NCI-H748 (cell line): ENCODE results near the gene INKA1.
A peak's percentile ranks its signal among the peaks of the same experiment; 100 is the strongest.
"Not testable (repeated sequence)": the region's sequence is repeated elsewhere in the genome, so short reads cannot be mapped to it uniquely, and the experiment has no call there.

ENCODE experiments used
- DNase-seq: peaks from one replicate; lab custom pipeline; 2025; ENCODE audit not compliant: unreplicated experiment; lab: John Stamatoyannopoulos, UW

Gene INKA1

DNA sequence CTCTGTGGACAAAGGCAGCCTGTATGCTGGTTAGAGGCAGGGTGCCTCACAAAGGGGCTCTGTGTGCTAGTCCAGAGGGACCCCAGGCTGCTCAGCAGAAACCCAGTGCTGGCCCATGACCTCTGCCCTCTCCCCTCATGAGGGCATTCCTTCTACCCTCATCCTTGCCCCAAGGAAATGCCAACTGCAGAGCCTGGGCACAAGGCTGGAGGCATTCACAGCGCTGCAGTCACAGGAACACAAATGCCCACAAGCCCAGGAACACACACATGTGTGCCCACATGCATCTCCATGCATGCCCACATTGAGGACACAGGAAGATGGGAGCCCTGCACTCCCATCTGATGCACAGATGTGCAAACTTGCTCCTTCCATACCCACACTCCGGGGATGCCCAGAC is 3.8 kb downstream of the INKA1 start:
- DNase-seq, result no peak

DNA sequence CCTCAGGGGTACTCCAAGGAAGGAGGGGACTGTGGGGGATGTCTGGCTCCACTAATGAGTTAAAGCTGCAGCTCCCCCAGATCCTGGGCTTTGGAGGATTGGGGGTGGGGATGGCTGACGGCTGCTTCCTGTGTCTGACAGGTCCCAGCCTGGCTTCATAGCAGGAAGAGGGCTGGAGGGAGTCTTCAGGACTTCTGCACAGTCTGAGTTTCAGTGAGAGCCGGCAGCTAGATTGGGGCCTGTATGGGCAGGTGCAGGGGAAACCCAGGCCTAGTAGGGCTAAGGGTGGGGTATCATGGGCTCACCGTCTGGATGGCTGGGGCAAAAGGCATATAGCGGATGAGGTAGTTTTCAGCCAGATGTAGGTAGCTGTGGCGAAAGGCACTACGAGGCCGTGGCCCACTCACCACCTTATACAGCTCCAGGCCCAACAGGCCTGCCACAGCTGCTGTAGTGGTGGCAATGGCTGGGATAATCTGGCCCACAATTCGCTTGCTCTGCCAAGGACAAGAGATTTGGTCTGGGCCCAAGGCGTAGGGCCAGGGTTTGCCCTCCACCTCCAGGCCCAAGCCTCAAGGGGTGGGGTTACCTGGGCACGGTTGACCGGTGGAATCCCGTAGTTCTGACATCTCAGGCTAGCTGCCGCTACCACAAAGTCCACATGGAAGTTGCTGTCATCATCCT is 4.5 kb downstream of the INKA1 start:
- no peak for DNase-seq

DNA sequence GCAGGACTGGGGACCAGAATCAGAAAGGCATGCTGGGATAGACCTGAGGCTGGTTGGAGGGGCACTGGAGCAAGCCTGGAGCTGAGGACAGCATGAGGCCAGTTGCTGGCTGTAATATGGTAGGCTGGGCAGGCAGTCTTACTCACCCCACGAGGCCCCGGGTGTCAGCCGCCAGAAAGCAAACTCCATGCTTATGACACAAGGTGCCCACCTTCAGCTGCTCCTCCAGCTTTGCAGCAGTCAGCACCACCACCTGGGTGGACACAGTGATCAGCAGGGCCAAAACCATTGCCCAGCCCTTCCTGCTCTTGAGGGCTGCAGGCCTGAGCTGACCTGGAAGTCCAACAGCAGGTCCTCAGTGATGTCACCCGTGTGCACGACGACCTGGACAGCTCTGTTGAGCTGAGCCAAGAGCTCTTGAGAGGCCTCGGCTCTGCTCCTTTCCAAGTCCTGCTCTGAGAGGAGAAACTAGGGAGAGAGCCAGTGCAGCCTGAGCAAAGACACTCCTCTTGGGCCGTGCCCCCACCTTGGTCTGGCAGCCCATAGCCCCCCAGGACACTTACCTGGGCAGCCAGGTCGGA is 9.9 kb downstream of the INKA1 start:
- no peak for DNase-seq

DNA sequence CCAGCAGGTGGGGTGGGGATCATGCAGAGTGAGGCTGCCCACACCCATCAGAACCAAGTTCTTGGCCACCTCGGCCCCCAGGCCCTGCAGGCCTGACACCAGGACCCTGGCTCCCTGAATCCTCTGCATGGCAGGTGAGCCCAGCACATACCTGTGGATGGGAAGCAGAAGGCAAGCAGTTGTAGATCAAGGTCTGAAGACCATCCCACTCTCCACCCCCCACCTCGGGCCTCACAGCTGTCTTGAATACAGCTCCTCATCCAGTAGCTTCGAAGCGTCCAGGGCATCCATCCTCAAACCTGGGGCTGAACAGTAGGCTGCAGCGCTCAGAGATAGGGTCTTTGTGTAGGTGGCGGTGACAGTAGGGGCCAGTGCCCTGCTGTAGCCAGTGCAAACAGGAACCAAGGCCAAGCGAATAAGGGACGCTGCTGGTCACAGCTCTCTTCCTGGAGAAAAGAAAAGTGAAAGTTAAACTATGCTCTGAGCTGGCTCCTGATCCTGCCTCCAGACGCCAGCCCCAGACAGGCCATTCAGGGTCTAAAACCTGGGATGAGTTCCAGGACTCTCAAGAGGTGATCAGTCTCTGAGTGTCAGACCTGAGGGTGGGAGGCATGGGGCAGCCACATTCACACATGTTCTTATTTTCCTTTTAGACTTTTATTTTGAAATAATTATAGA is 10.6 kb downstream of the INKA1 start, which contains the start of gene UBA7:
UBA7 (minus strand) TSS at position 457 of the 678 bp plus-strand sequence; CDS start at position 291, 166 bp downstream.
- no peak for DNase-seq

DNA sequence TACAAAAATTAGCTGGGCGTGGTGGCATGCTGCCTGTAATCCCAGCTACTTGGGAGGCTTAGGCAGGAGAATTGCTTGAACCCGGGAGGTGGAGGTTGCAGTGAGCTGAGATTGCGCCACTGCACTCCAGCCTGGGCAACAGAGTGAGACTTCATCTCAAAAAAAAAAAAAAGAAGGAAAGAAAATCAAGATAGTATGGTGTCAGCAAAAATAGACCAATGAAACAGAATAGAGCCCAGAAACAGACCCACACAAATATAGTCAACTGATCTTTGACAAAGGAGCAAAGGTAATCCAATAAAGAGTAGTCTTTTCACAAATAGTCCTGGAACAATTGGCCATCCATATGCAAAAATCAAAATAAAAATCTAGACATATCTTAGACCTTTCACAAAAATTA is 20.1 kb downstream of the INKA1 start:
- not testable (repeated sequence) for DNase-seq

DNA sequence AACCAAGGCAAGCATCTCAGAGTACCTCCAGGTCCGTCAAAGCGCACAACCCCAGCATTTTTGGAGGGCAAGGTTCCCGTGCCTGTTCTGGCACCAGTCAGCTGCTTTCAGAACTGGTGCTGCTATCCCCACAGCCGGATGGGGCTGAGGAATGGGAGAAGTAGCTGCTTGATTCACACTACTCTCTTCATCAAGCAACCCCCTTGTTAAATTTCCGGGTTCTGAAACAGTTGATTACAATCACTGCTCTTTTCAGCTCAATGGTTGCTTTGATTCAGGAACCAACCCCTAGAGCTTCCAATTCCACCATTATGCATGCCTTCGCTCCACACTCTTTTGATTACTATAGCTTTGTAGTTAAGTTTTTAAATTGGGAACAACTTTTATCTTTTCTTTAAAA is 23.0 kb downstream of the INKA1 start:
- no peak for DNase-seq

DNA sequence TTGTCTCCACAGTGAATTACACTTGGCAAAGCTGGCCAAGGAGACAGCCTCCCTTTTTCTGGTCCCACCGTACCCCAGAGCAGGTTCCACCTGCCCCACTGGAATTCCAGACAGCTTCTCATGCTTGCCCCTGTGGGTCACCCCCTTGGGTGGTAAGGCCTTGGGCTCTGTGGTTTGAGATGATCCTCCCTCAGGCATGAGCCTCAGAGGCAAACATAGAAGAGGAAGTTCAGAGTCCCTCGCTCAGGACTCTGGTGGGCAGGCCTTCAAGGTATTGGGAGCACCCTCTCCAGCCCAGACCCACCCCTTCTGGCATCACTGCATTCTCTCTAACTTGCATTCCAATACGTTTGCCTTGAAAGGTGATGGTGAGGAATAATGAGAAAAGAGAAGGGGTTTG is 28.3 kb downstream of the INKA1 start:
- DNase-seq, result no peak

DNA sequence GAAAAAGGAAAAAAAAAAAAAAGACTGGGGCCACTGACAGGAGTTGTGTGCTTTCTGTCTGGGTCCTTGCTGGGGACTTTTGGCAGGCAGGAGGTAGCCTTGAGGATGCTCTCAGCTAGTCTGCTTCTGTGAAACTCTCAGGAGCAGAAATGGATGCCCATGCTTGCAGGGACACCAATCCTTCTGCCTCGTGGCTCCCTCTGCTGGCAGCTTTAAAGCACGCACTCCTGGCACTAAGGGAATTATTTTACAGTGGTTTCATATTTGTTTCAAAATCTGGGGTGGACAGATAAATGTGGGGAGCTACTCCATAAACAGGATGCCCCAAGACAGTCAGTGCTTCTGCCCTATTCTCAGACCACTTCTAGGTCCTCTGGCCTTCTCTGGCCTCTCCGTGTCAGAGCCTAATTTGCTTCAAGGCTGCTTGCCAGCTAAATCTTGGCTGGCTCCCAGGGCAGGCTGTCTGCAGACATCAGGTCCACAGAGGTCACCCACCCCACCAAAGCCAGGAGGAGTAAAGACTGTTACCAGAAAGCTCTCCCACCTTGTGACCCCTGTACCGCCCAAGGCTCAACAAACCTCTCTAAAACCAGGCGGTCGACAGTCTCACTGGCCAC is 36.2 kb downstream of the INKA1 start:
- DNase-seq, result peak; percentile 55

DNA sequence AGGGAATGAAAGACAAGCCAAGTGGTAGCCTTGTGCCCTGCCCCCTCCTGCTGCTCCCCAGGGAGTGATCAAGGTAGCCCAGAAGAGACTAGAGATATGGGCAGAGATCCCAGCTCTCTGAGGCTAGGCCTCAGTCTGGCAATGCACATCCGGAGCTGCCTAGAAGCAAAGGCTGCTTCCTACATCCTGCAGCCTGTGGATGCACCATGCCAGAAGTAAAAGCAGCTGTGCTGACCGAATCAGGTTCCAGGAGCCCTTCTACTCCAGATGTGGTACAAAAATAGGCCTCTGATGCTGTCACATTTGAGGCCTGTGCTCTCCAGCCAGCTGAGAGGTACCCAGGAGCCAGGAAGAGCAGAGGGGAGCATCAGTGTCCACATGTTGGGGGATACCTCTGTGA is 37.3 kb downstream of the INKA1 start:
- DNase-seq, result no peak

DNA sequence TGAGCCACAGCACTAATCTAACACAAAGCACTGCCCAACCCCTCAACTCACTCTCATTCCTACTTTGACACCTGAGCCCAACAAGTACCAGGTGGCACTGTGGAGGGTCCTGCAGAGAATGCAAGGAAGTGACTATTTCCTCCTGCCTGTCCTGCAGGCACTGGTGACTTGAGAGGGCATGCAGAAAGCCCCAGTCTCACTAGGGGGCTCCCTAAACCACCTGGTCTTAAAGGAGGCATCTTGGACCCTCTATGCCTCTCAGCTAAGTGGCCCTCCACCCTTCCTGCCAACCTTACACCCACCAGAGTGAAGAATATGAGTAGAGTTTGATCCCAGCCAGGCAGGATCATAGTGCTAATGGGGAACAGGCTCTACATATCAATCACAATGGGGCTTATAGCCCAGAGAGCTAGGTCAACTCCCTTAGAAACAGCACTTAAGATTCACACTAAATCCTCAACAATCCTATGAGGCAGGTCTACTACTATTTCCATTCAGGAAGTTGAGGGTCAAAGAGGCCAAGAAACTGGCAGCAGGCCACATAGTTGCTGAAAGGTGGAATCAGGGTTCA is 38.1 kb downstream of the INKA1 start:
- no peak for DNase-seq

DNA sequence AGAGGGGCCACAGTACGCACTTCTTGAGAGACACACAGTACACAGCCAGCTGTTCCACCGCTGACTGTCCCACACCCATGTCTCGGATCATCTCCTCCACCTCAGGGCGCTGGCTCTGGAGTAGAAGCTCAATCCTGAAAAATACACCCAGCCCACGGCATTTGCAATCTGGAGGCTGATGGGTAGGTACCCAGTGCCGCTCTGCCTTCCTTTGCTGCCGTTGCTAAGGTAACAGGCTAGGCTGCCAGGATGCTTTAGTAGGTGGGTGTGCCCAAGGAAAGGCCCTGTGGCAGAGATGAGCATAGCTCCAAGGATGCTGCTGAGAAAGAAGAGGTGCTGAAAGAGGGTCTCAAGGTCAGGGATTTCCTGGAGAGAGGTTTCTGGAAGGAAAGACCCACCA is 38.7 kb downstream of the INKA1 start:
- DNase-seq, result no peak

DNA sequence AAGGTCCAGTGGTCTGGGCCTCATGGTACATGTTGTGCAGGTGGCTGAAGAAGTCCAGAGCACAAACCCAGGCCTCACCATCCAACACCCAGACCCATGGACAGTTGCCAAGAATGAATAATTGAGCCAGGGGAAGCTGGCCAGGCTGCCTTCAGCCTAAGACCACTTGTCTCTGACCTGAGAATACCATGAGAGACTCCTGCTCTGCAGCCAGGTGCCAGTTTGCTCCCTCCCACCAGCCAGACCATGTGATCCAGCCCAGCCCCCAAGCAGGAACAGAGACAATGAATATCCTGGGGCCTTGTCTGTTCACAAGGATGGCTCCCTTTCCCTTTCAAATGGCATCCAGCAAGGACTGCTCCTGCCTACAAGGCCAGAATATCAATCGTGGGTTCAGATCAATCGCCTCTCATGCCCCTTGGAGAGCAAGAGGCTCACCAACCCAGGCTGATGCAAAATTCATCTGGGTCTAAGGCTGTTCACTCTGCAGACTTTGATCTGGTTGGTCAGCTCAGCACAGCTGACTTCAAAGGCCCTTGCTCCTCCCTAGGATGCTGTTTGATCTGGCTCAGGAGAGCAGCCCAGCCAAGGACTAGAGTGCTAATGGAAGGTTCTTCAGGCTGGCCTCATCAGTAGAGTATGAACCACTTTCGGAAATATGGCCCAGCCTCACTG is 39.9 kb downstream of the INKA1 start:
- DNase-seq, result no peak

DNA sequence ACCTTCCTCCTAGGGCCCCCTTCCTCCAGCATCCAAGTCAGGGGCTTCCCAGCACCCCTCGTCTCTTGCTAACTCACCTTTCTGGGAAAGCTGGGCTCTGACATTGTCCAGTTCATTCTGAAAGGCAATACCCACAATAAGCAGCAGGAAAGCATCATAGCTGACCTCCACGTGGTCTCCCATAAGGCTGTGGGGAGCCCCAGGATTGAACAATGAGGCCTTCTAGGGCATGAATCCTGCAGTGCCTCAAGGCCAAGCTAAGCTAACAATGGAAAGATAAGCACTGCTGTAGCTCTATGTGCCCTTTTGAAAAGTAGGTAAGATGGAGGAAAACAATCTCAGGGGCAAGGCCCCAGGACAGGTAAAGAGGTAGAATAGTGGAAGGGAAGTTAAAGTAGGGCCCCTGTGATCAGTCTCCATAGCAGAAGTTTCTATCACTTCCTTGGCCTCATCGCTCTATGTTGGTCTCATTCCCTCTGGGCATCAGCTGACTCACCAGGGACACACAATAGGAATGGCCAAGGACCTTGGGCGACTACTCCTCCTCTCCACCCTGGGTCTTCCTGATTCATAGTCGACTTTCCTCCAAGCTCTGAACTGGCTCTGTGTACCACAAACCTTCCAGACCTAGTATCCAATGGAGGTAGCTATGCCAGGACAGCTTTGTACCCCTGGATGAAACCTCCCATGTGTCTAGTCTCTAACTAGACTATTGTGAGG is 41.6 kb downstream of the INKA1 start:
- no peak for DNase-seq

DNA sequence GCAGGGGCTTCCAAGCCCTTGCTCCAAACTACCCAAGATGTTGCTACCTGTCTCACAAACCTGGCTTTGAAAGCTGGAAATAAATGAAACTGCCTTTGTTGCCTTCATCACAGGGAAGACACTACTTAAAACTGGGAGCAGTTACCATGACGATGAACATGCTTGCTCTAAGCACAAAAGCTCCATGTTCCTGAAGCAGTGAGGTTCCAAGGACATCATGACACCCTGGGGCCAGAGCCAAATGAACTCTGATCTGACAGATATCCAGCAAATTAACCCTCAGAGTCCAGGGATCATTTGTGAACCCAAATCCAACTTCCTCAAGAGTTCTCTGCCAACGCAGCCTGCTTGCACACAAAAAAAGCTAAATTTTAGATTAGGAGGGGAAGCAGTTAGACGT is 42.6 kb downstream of the INKA1 start:
- DNase-seq, result no peak
